Endothelial cell of umbilical vein (primary cell): Measurements from ENCODE around the gene NANOS2. TPM values are rescaled to one million over a fixed set of nuclear protein-coding genes. Genes with fewer than 3 reads are reported as not detected.

Experiments
- BruUV-seq: library from RNA; stranded (reverse); fragments of 400-500 nt; replicated peaks from 2 replicates; lab custom pipeline; 2021; lab: Mats Ljungman, UMichigan
- CTCF ChIA-PET: fragments of 300-600, 350-600 bp; sonication (Branson Sonifier 250); formaldehyde crosslinking; loops from one replicate; lab custom pipeline; 2021; ENCODE audit warnings: antibody characterized with exemption, inconsistent platforms; lab: Charles Lee
- POLR2A ChIA-PET: fragments of 300-600, 350-600 bp; sonication (Branson Sonifier 250); formaldehyde crosslinking; loops from one replicate; lab custom pipeline; 2021; ENCODE audit warnings: antibody characterized with exemption, inconsistent platforms; lab: Charles Lee
- DNase-seq: peaks from one replicate; pipeline ENCODE4 v3.0.0-alpha.2; 2011; ENCODE audit warnings: low read depth, low spot score
- FAIRE-seq: peaks from 2 replicates; lab custom pipeline; 2011; peaks lifted over from hg19 to GRCh38; lab: Jason Lieb, UNC
- H2AFZ ChIP-seq: 2 replicates; pipeline ENCODE4 v1.6.0; 2012; ENCODE audit warnings: low read depth, low read length, control low read depth, inconsistent platforms
- H3K27ac ChIP-seq: 2 replicates; pipeline ENCODE4 v1.5.1; 2011; ENCODE audit warnings: low read depth, mild to moderate bottlenecking, control low read depth, low read length, moderate library complexity; ENCODE audit not compliant: insufficient read depth
- H3K27me3 ChIP-seq, 2 experiments: 2 replicates each; pipeline versions ENCODE4 v1.6.0 to v1.6.1; 2011; ENCODE audit warnings: low read length in 2 of 2, mixed read lengths in 1 of 2; ENCODE audit not compliant: control insufficient read depth in 2 of 2, insufficient read depth in 2 of 2
- H3K36me3 ChIP-seq, 2 experiments: 2 replicates in 1 of 2; 3 replicates in 1 of 2; pipeline ENCODE4 v1.5.1; 2011; ENCODE audit warnings: low read length in 2 of 2, mild to moderate bottlenecking in 1 of 2, moderate library complexity in 1 of 2; ENCODE audit not compliant: control insufficient read depth in 2 of 2, insufficient read depth in 2 of 2; ENCODE audit errors: extremely low read depth in 1 of 2
- H3K4me1 ChIP-seq: 3 replicates; pipeline ENCODE4 v1.5.1; 2011; ENCODE audit warnings: mild to moderate bottlenecking, low read length; ENCODE audit not compliant: control insufficient read depth, insufficient read depth; ENCODE audit errors: extremely low read depth
- H3K4me2 ChIP-seq: 2 replicates; pipeline ENCODE4 v1.6.1; 2011; ENCODE audit warnings: low read length, control low read depth, mixed read lengths; ENCODE audit not compliant: insufficient read depth
- H3K4me3 ChIP-seq, 3 experiments: fragments of 200-600 bp in 1 of 3; sonication (generic), shearing (Covaris generic) in 1 of 3; replicated peaks in 1 of 3; 2 replicates each; pipeline ENCODE4 v1.5.1; 2011 to 2016; ENCODE audit warnings: control low read depth in 3 of 3, low read length in 3 of 3, mild to moderate bottlenecking in 2 of 3, inconsistent platforms in 1 of 3, low read depth in 1 of 3, moderate library complexity in 1 of 3; ENCODE audit not compliant: insufficient read depth in 1 of 3
- H3K79me2 ChIP-seq: 2 replicates; pipeline ENCODE4 v1.6.0; 2012; ENCODE audit warnings: low read length, inconsistent platforms; ENCODE audit not compliant: control insufficient read depth, insufficient read depth
- H3K9ac ChIP-seq: replicated peaks from 2 replicates; pipeline ENCODE3; 2011; ENCODE audit warnings: low read length, control low read depth; ENCODE audit not compliant: insufficient read depth; ENCODE audit errors: extremely low read depth
- H3K9me1 ChIP-seq: replicated peaks from 3 replicates; pipeline ENCODE4 v1.6.0; 2011; ENCODE audit warnings: mild to moderate bottlenecking, low read length; ENCODE audit not compliant: control insufficient read depth, insufficient read depth; ENCODE audit errors: extremely low read depth
- H3K9me3 ChIP-seq: replicated peaks from 2 replicates; pipeline ENCODE4 v1.5.1; 2012; ENCODE audit warnings: low read length, inconsistent platforms; ENCODE audit not compliant: control insufficient read depth, insufficient read depth
- H4K20me1 ChIP-seq: replicated peaks from 2 replicates; pipeline ENCODE3; 2011; ENCODE audit warnings: mild to moderate bottlenecking, low read length; ENCODE audit not compliant: control insufficient read depth, insufficient read depth; ENCODE audit errors: extremely low read depth
- EZH2 ChIP-seq: IDR thresholded peaks from 2 replicates; pipeline ENCODE4 v1.6.1; 2012; ENCODE audit warnings: borderline replicate concordance, low read depth, mild to moderate bottlenecking, moderate library complexity, low read length, inconsistent platforms; ENCODE audit not compliant: severe bottlenecking
- GATA2 ChIP-seq: IDR thresholded peaks from 2 replicates; pipeline ENCODE4 v1.7.0; 2011; ENCODE audit warnings: low read depth, mild to moderate bottlenecking, moderate library complexity, mixed read lengths, low read length; ENCODE audit not compliant: insufficient read length, insufficient read depth
- MYC ChIP-seq: IDR thresholded peaks from one replicate; pipeline ENCODE4 v1.6.1; 2011; ENCODE audit warnings: mild to moderate bottlenecking, low read depth, low read length
- POLR2A ChIP-seq: IDR thresholded peaks from 2 replicates; pipeline ENCODE4 v1.6.1; 2012; ENCODE audit warnings: low read depth, mild to moderate bottlenecking, control low read depth, low read length
- POLR2AphosphoS5 ChIP-seq: IDR thresholded peaks from 2 replicates; pipeline ENCODE4 v1.6.1; 2012; ENCODE audit warnings: low read depth, mild to moderate bottlenecking, control low read depth, low read length, moderate library complexity; ENCODE audit not compliant: insufficient read depth
- dilution Hi-C: fragments of 300-500 bp; cut with MboI; formaldehyde crosslinking; loops from one replicate; pipeline ENCODE4 v1.15.0; 2019; ENCODE audit warnings: low sequenced_read_pairs; ENCODE audit not compliant: extremely low pct_ligation_motif_present
- intact Hi-C: fragments of 100-400 bp; cut with micrococcal nuclease; formaldehyde crosslinking; loops from one replicate; pipeline ENCODE4 v1.10.0; 2022
- polyA plus RNA-seq, 4 experiments: library from polyadenylated mRNA; depleted of rRNA in 3 of 4; stranded (reverse) in 3 of 4; unstranded in 1 of 4; fragments of >200 nt; gene quantifications; 2 replicates each; pipeline versions ENCODE4 v1.2.1 to v1.2.3, GENCODE V29; 2011 to 2012; ENCODE audit warnings: missing spikeins in 1 of 4
- total RNA-seq: library from RNA; stranded (reverse); gene quantifications from 2 replicates; pipeline ENCODE4 v1.2.3, GENCODE V29; 2021

Gene NANOS2
- total and polyA plus RNA-seq, 2 donors (not counting 3 experiments of a cell fraction or from before 2014, with no cell fraction given), result not detected

- FAIRE-seq, result no peak
These were observed 28.8 kb downstream of the NANOS2 start, which contains the start of gene IRF2BP1 for GRCh38 chr19:45885556-45886426. Gene IRF2BP1 (minus strand): TSS chr19:45886141. CDS start chr19:45885774, 367 bp downstream.

GRCh38 chr19:45884682-45885555 lies 29.7 kb downstream of the NANOS2 start:
- FAIRE-seq (no peak), DNase-seq (no peak)
- Histone ChIP-seq H3K79me2 (peaks cover 3% of the 10 kb centered on the region), H3K4me2 (peak overlapping the region; percentile 66), H3K27ac (no peak overlapping the region), H3K36me3 (no peaks in the 10 kb centered on the region), H3K9me1 (no peaks in the 10 kb centered on the region), H3K4me1 (peaks cover 10% of the 10 kb centered on the region), H3K27me3 (no peaks in the 10 kb centered on the region), H4K20me1 (no peaks in the 10 kb centered on the region), H3K9ac (peak overlapping the region; percentile 81), H3K4me3 (peak overlapping the region; percentile 32 to 94 (median 57)), H2AFZ (no peak overlapping the region), H3K9me3 (no peaks in the 10 kb centered on the region)
- BruUV-seq, result no TSS peak
- TF ChIP-seq POLR2A (no peak), POLR2AphosphoS5 (no peak), EZH2 (no peak), GATA2 (no peak)
- ChIA-PET POLR2A (no interaction called here), CTCF (interaction anchor here (1.1 to 3.3 kb wide), 4 partner anchors 21 to 131 kb away, joined by 3 to 21 read pairs (median 6); partner anchors contain the start of genes FOXA3 and SYMPK)
- intact Hi-C loops, result no loop called here
- dilution Hi-C loops, result no loop called here

More at GRCh38 chr19:45885556-45886426, 28.8 kb downstream of the NANOS2 start, which contains the start of gene IRF2BP1:
- peak within 1 kb of the TSS; percentile 80 for H2AFZ ChIP-seq
- peak within 1 kb of the TSS; percentile 74 for H3K4me2 ChIP-seq
- peaks cover 10% of the 10 kb centered on the region for H3K4me1 ChIP-seq
- H3K27ac ChIP-seq, result peak within 1 kb of the TSS; percentile 80
- intact Hi-C loops (loop anchor here (1.0 kb wide), 1 partner anchor 17 kb away; the partner anchor contains the start of gene MYPOP), dilution Hi-C loops (no loop called here)
- CTCF ChIA-PET, result interaction anchor here (0.6 to 3.3 kb wide), 11 partner anchors 10 to 401 kb away, joined by 3 to 21 read pairs (median 3); partner anchors contain the start of genes FOXA3 and SYMPK
- H3K9ac ChIP-seq, result peak within 1 kb of the TSS; percentile 81
- peaks cover 3% of the 10 kb centered on the region for H3K79me2 ChIP-seq
- no TSS peak for BruUV-seq
- H3K4me3 ChIP-seq, result peak within 1 kb of the TSS; percentile 48 to 94 (median 57)
- H3K9me1 ChIP-seq, result no peaks in the 10 kb centered on the region
- no peaks in the 10 kb centered on the region for H3K9me3 ChIP-seq
- DNase-seq, result peak; percentile 89
- no peaks in the 10 kb centered on the region for H3K27me3 ChIP-seq
- peak; percentile 28 for TF ChIP-seq POLR2AphosphoS5
- TF ChIP-seq MYC, result no peak
- H4K20me1 ChIP-seq, result no peaks in the 10 kb centered on the region
- POLR2A ChIA-PET, result interaction anchor here (0.6 to 1.4 kb wide), 5 partner anchors 14 to 124 kb away, joined by 3 to 6 read pairs (median 3); partner anchors contain the start of gene MYPOP
- no peaks in the 10 kb centered on the region for H3K36me3 ChIP-seq
